Fibroblast of lung (primary cell): Measurements from ENCODE around the gene CDH12.

ENCODE experiments used
- CTCF ChIP-seq, 2 donors: IDR thresholded peaks in 1 of 2; conservative IDR thresholded peaks in 1 of 2; 1 replicate in 1 of 2; 2 replicates in 1 of 2; pipeline ENCODE4 v1.5.1; 2011 to 2012; ENCODE audit warnings: low read length in 2 of 2, control low read depth in 1 of 2, inconsistent platforms in 1 of 2, low read depth in 1 of 2, mild to moderate bottlenecking in 1 of 2
- EZH2 ChIP-seq: IDR thresholded peaks from 2 replicates; pipeline ENCODE4 v1.5.1; 2012; ENCODE audit warnings: low read length, control low read depth, mild to moderate bottlenecking; ENCODE audit errors: missing control alignments

- TF ChIP-seq CTCF (conservative IDR thresholded peaks at IDR 0.05 in 1 of 2, IDR thresholded peaks at IDR 0.05 in 1 of 2; ENCODE audit: low read depth in 1 of 2, low read length in 2 of 2) (no peak), EZH2 (no peak)
Observed at GRCh38 chr5:21856987-21857386, 996.2 kb downstream of the CDH12 start.
